Heart left ventricle (tissue), 11 donors: Measurements from ENCODE around the gene CABYR. TPM values are rescaled to one million over a fixed set of nuclear protein-coding genes. Genes with fewer than 3 reads are reported as not detected.

Source experiments
- polyA plus RNA-seq, 2 donors: library from polyadenylated mRNA; stranded (reverse); fragments of 200-250 nt; gene quantifications; one replicate each; pipeline ENCODE4 v1.2.3, GENCODE V29; 2013
- total RNA-seq, 9 donors: library from RNA; depleted of rRNA in 2 of 9; stranded (reverse); fragments of >200 nt in 2 of 9; fragmentation: NEBNext Ultra II Directional in 3 of 9; extraction: Animal tissue kit (Norgen Biotek cat#: 25700) in 3 of 9; gene quantifications; one replicate each; pipeline versions ENCODE4 v1.1.0 to v1.2.4, GENCODE V29; 2016 to 2023
- donor health status: ischemic (EF 13 %, LVEDD 7.1; RV severe dilation, severe dysfunction).
- donor health status: healthy with polysubstance abuse.
- donor health status: DM: no; HTN: yes; CAD: no.
- donor health status: DM: no; HTN: no; CAD: no.
- donor health status: ischemic (EF 25% LVEDD 5.7; RV mildly dilated, moderate dysfunction).
- donor health status: healthy.
- donor health status: DM: yes; HTN: yes; CAD: no.
- donor health status: PGD.
- donor health status: nonischemic (EF 23%, LVEDD 6.1; RV moderate dilation, normal function).

CABYR gene
- total and polyA plus RNA-seq, 11 donors = 0.10 to 1.0 (median 0.61) TPM; not detected in 4

Other genes with a start within 250 kb of the CABYR start
- 10 to 100 TPM in 1 of 9 donors, 1 to 10 TPM in 8; 2.7 to 12.8 (median 4.8) TPM for gene TTC39C, start 124.3 kb upstream of the CABYR start, total RNA-seq
- gene TTC39C, start 124.3 kb upstream of the CABYR start, polyA plus RNA-seq = 1 to 10 TPM; 2.3 to 3.0 TPM